GM12892 (cell line): Measurements from ENCODE around the gene C2CD4C.

Experiments used
- POLR2A ChIP-seq: IDR thresholded peaks from 2 replicates; pipeline ENCODE4 v1.6.1; 2011; ENCODE audit warnings: low read depth, low read length, control low read depth
- POLR2AphosphoS5 ChIP-seq: IDR thresholded peaks from 2 replicates; pipeline ENCODE4 v1.6.1; 2011; ENCODE audit warnings: low read depth, low read length, control low read depth

GRCh38 chr19:379796-380195 lies 29.2 kb downstream of the C2CD4C start:
- TF ChIP-seq POLR2A (no peak), POLR2AphosphoS5 (no peak)
